IPS-18c (cell line): Measurements from ENCODE around the gene STAB1.

ENCODE experiments used
- H3K4me3 ChIP-seq: 2 replicates; pipeline ENCODE4 v1.7.0; 2013; ENCODE audit warnings: low read depth, mild to moderate bottlenecking, low read length, moderate library complexity; ENCODE audit not compliant: insufficient read depth
- H3K9me3 ChIP-seq: one replicate; pipeline ENCODE4 v1.6.1; 2013; ENCODE audit warnings: mild to moderate bottlenecking, low read length, moderate library complexity; ENCODE audit not compliant: control insufficient read depth, insufficient read depth

STAB1 gene

GRCh38 chr3:52558436-52558835, 63.3 kb downstream of the STAB1 start:
- no peaks in the 10 kb centered on the region for H3K9me3 ChIP-seq
- H3K4me3 ChIP-seq = no peak overlapping the region

GRCh38 chr3:52561028-52561747, 66.0 kb downstream of the STAB1 start:
- H3K4me3 ChIP-seq = no peak overlapping the region

DNA sequence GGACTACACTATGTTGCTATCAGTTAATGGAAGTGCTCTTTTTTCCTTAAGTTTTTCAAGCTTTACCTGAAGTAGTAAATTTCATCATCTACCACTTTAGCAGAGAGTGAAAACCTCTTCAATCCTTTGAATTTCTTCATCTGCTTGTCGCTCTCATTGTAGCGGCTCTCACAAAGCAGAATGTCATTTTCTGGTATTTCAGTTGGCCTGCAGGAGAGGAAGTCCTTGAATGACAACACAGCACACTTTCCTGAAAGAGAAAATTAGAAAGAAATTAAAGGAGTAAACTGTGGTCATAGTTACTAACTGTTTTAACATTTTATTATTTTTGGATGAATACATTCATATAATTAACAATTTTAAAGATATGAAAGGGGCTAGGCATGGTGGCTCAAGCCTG, 68.8 kb downstream of the STAB1 start:
- Histone ChIP-seq H3K4me3 (no peak overlapping the region), H3K9me3 (no peaks in the 10 kb centered on the region)

More at GRCh38 chr3:52561028-52561747, 66.0 kb downstream of the STAB1 start:
- H3K9me3 ChIP-seq = no peaks in the 10 kb centered on the region

GRCh38 chr3:52568069-52568468, 72.9 kb downstream of the STAB1 start:
- H3K4me3 ChIP-seq = no peak overlapping the region
- H3K9me3 ChIP-seq = no peaks in the 10 kb centered on the region

DNA sequence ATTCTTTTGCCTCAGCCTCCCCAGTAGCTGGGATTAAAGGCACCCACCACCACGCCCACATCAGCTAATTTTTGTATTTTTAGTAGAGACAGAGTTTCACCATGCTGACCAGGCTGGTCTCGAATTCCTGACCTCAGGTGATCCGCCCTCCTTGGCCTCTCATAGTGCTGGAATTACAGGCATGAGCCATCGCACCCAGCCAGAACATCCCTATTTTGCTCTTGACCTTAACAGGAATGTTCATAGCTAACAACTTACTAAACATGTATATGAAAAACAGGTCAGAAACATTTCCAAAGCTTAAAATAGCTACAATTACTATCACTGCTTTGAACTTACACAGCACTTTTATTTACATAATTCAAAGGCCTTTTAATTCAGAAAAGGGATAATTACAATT, 74.9 kb downstream of the STAB1 start:
- no peak overlapping the region for H3K4me3 ChIP-seq
- no peaks in the 10 kb centered on the region for H3K9me3 ChIP-seq

DNA sequence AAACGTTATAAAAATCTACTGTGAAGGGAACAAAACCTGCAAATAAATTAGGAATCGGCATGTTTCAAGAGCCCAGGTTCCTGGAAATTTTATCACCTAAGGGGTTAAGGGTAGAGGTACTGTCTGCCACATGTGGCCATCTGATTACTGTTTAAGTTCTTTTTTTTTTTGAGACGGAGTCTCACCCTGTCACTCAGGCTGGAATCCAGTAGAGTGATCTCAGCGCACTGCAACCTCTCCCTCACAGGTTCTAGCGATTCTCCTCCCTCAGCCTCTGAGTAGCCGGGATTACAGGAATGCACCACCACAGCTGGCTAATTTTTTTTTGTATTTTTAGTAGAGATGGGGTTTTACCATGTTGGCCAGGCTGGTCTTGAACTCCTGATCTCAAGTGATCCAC, 77.1 kb downstream of the STAB1 start:
- Histone ChIP-seq H3K4me3 (no peak overlapping the region), H3K9me3 (no peaks in the 10 kb centered on the region)
